Stimulated activated CD8-positive, alpha-beta memory T cell treated with anti-CD3 and anti-CD28 coated beads, Interleukin-15, amount 100 ng/mL, for 24 hours (primary cell): ENCODE results near the gene KIF18B.

Source experiments
- DNase-seq: peaks from one replicate; pipeline ENCODE4 v3.0.0-alpha.2; 2020; ENCODE audit warnings: low read depth

Gene KIF18B

GRCh38 chr17:44875761-44876160 lies 71.8 kb downstream of the KIF18B start:
- no peak for DNase-seq
